BJ (cell line): ENCODE results near the gene FAM13C. TPM values are rescaled to one million over a fixed set of nuclear protein-coding genes. Genes with fewer than 3 reads are reported as not detected.

ENCODE experiments used
- CTCF ChIA-PET: fragments of 350-600 bp; formaldehyde crosslinking; extraction: SDS; loops from one replicate; lab custom pipeline; 2021; ENCODE audit warnings: antibody characterized with exemption, inconsistent platforms; lab: Yijun Ruan, JAX
- POLR2A ChIA-PET: fragments of 300-600 bp; sonication (Branson Sonifier 250); formaldehyde crosslinking; extraction: SDS; loops from one replicate; lab custom pipeline; 2021; ENCODE audit warnings: antibody characterized with exemption; lab: Charles Lee
- DNase-seq: peaks from one replicate; pipeline ENCODE4 v3.0.0-alpha.2; 2011; ENCODE audit warnings: low read depth
- H3K27me3 ChIP-seq: 2 replicates; pipeline ENCODE4 v1.6.0; 2011; ENCODE audit warnings: low read length; ENCODE audit not compliant: control insufficient read depth, insufficient read depth
- H3K36me3 ChIP-seq: 2 replicates; pipeline ENCODE4 v1.5.1; 2011; ENCODE audit warnings: low read length; ENCODE audit not compliant: control insufficient read depth, insufficient read depth
- H3K4me3 ChIP-seq: 2 replicates; pipeline ENCODE4 v1.5.1; 2011; ENCODE audit warnings: low read depth, mild to moderate bottlenecking, control low read depth, low read length
- polyA plus RNA-seq: library from polyadenylated mRNA; depleted of rRNA; stranded (reverse); fragments of >200 nt; gene quantifications from 2 replicates; pipeline ENCODE4 v1.2.3, GENCODE V29; 2011
- TF ChIP-seq, protein P1 (sequence below): IDR thresholded peaks from 2 replicates; pipeline ENCODE4 v1.5.1; 2011; ENCODE audit warnings: low read depth, mild to moderate bottlenecking, control low read depth, inconsistent platforms, low read length, moderate library complexity; ENCODE audit not compliant: insufficient read depth

Gene FAM13C
- polyA plus RNA-seq, 1 experiment, result not detected

GRCh38 chr10:59342000-59342399, 20.3 kb downstream of the FAM13C start:
- no peak for DNase-seq
- Histone ChIP-seq H3K36me3 (no peaks in the 10 kb centered on the region), H3K27me3 (no peaks in the 10 kb centered on the region), H3K4me3 (no peak overlapping the region)
- ChIA-PET CTCF (interaction anchor here (1.9 kb wide), 1 partner anchor 21 kb away, joined by 4 read pairs; the partner anchor contains the start of gene FAM13C), POLR2A (no interaction called here)
- TF ChIP-seq, protein P1, sequence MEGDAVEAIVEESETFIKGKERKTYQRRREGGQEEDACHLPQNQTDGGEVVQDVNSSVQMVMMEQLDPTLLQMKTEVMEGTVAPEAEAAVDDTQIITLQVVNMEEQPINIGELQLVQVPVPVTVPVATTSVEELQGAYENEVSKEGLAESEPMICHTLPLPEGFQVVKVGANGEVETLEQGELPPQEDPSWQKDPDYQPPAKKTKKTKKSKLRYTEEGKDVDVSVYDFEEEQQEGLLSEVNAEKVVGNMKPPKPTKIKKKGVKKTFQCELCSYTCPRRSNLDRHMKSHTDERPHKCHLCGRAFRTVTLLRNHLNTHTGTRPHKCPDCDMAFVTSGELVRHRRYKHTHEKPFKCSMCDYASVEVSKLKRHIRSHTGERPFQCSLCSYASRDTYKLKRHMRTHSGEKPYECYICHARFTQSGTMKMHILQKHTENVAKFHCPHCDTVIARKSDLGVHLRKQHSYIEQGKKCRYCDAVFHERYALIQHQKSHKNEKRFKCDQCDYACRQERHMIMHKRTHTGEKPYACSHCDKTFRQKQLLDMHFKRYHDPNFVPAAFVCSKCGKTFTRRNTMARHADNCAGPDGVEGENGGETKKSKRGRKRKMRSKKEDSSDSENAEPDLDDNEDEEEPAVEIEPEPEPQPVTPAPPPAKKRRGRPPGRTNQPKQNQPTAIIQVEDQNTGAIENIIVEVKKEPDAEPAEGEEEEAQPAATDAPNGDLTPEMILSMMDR, result no peak

GRCh38 chr10:59340285-59340684, 22.1 kb downstream of the FAM13C start:
- Histone ChIP-seq H3K27me3 (no peaks in the 10 kb centered on the region), H3K4me3 (no peak overlapping the region), H3K36me3 (no peaks in the 10 kb centered on the region)
- POLR2A ChIA-PET, result no interaction called here
- DNase-seq, result no peak
- TF ChIP-seq, protein P1, result no peak
- CTCF ChIA-PET, result no interaction called here

DNA sequence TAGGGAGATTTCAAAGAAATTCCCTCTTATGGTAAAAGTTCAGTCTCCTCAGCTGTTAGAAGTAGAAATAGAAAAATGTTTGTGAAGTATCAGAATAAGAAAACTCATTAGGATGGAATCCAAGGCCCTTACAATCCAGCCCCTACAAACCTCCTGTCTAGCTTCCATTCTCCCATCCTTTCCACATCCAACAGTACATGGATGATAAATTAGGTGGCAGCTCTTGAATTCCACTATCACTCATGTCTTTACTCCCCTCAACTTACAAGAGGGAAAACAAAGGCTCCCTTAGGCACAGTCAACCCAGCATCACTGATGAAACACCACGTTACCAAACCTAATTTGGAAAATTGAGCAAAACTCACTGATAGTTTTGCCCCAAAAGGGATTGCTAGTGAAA, 23.0 kb downstream of the FAM13C start:
- CTCF ChIA-PET, result no interaction called here
- TF ChIP-seq, protein P1, result no peak
- no peaks in the 10 kb centered on the region for H3K27me3 ChIP-seq
- no peaks in the 10 kb centered on the region for H3K36me3 ChIP-seq
- H3K4me3 ChIP-seq, result no peak overlapping the region
- no peak for DNase-seq
- POLR2A ChIA-PET, result no interaction called here

DNA sequence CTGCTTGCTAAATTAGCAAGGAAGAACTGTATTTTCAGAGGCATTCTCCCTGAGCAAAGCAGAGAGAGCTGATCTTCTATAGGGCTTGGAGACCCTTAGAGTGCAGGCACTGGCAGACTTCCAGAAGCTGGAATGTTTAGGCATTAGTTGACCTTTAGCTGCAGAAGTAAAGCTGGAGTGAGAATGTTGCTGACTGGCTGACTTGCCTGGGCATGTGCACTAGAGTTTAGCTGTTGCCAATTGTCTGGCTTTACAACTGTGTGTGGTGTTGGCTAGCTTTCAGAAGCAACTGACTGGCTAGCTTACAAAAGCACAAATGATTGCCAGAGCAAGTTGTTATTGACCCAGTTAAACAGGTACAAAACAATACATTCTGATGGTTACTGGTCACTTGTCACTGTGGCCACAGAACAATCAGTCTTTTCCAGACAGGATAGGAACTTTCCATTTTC, 25.1 kb downstream of the FAM13C start:
- TF ChIP-seq, protein P1, result no peak
- no peaks in the 10 kb centered on the region for H3K27me3 ChIP-seq
- ChIA-PET CTCF (no interaction called here), POLR2A (no interaction called here)
- H3K4me3 ChIP-seq, result no peak overlapping the region
- DNase-seq, result no peak
- H3K36me3 ChIP-seq, result no peaks in the 10 kb centered on the region

GRCh38 chr10:59336632-59337031, 25.7 kb downstream of the FAM13C start:
- TF ChIP-seq, protein P1, result no peak
- DNase-seq, result no peak
- Histone ChIP-seq H3K27me3 (no peaks in the 10 kb centered on the region), H3K4me3 (no peak overlapping the region), H3K36me3 (no peaks in the 10 kb centered on the region)
- POLR2A ChIA-PET, result no interaction called here
- CTCF ChIA-PET, result no interaction called here
